Measurements from ENCODE around the gene TPH1. TPM values are rescaled to one million over a fixed set of nuclear protein-coding genes. Genes with fewer than 3 reads are reported as not detected.

Gene TPH1
- total and polyA plus RNA-seq, 10 of the 15 experiments (the other 5 are each of a cell fraction or from before 2014, with no cell fraction given), result 0.05 to 0.82 (median 0.29) TPM

- TF ChIP-seq CUX1 (IDR thresholded peaks at IDR 0.05; ENCODE audit: insufficient replicate concordance, low read depth, low read length) (no peak), NBN (IDR thresholded peaks at IDR 0.05) (no peak), ZNF592 (IDR thresholded peaks at IDR 0.05) (no peak), SMC3 (IDR thresholded peaks at IDR 0.05; ENCODE audit: borderline replicate concordance, low read length) (no peak), ZSCAN29 (IDR thresholded peaks at IDR 0.05) (no peak)
- TF ChIP-seq, protein P1, sequence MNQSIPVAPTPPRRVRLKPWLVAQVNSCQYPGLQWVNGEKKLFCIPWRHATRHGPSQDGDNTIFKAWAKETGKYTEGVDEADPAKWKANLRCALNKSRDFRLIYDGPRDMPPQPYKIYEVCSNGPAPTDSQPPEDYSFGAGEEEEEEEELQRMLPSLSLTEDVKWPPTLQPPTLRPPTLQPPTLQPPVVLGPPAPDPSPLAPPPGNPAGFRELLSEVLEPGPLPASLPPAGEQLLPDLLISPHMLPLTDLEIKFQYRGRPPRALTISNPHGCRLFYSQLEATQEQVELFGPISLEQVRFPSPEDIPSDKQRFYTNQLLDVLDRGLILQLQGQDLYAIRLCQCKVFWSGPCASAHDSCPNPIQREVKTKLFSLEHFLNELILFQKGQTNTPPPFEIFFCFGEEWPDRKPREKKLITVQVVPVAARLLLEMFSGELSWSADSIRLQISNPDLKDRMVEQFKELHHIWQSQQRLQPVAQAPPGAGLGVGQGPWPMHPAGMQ (IDR thresholded peaks at IDR 0.05; ENCODE audit: borderline replicate concordance), result no peak
Measured at GRCh38 chr11:18046116-18046777, at the start of gene TPH1 (continued).
